ENCODE measurements around the gene ANKRD13B. TPM values are rescaled to one million over a fixed set of nuclear protein-coding genes. Genes with fewer than 3 reads are reported as not detected.

ANKRD13B gene
- polyA plus RNA-seq, 6 donors from 2014 or later = not detected

- Mint-ChIP-seq H3K4me3 (peak within 1 kb of the TSS; percentile 85 to 94 (median 92)), H3K36me3 (no peaks in the 10 kb centered on the region), H3K27me3 (peaks cover 0 to 5% (median 0%) of the 10 kb centered on the region in 3 donors), H3K4me1 (peaks cover 36 to 77% (median 68%) of the 10 kb centered on the region in 3 donors), H3K9me3 (no peaks in the 10 kb centered on the region), H3K27ac (peak within 1 kb of the TSS in 4 of 6 donors; percentile 27 to 88 (median 73))
- ATAC-seq (ENCODE audit: low read depth in 2 of 2) (peak; percentile 78 to 81), DNase-seq (peak; percentile 85)
Measured at GRCh38 chr17:29589524-29590410, 3.2 kb upstream of the ANKRD13B start, which contains the start of gene GIT1. GIT1 (minus strand) TSS chr17:29589648; CDS start chr17:29589378, 270 bp downstream.

GRCh38 chr17:29590411-29591145 is 2.4 kb upstream of the ANKRD13B start:
- Mint-ChIP-seq H3K4me3 (peak overlapping the region; percentile 84 to 94 (median 91)), H3K27me3 (peaks cover 0 to 10% (median 0%) of the 10 kb centered on the region in 3 donors), H3K9me3 (no peaks in the 10 kb centered on the region), H3K27ac (peak overlapping the region in 2 of 6 donors; percentile 26 to 79), H3K4me1 (peaks cover 35 to 69% (median 61%) of the 10 kb centered on the region in 3 donors), H3K36me3 (no peaks in the 10 kb centered on the region)
- DNase-seq = no peak
- ATAC-seq (ENCODE audit: low read depth in 2 of 2) = no peak

- Mint-ChIP-seq H3K9me3 (no peaks in the 10 kb centered on the region), H3K27me3 (peaks cover 0 to 10% (median 0%) of the 10 kb centered on the region in 3 donors), H3K27ac (peak overlapping the region in 1 of 6 donors; percentile 19), H3K4me3 (peak overlapping the region; percentile 84 to 94 (median 88)), H3K36me3 (no peaks in the 10 kb centered on the region), H3K4me1 (peaks cover 35 to 66% (median 55%) of the 10 kb centered on the region in 3 donors)
- DNase-seq = peak; percentile 28
- no peak for ATAC-seq (ENCODE audit: low read depth in 2 of 2)
Measured at GRCh38 chr17:29591146-29591736, 1.7 kb upstream of the ANKRD13B start.

- ATAC-seq (ENCODE audit: low read depth in 2 of 2) (peak; percentile 47 to 49), DNase-seq (peak; percentile 77)
- no peaks in the 10 kb centered on the region for H3K9me3 Mint-ChIP-seq
- H3K4me1 Mint-ChIP-seq = peaks cover 35 to 59% (median 48%) of the 10 kb centered on the region in 3 donors
- H3K36me3 Mint-ChIP-seq = no peaks in the 10 kb centered on the region
- H3K27ac Mint-ChIP-seq = peak overlapping the region in 3 of 6 donors; percentile 38 to 82 (median 41)
- peak overlapping the region; percentile 84 to 94 (median 90) for H3K4me3 Mint-ChIP-seq
- H3K27me3 Mint-ChIP-seq = peaks cover 0 to 10% (median 0%) of the 10 kb centered on the region in 3 donors
Measured at GRCh38 chr17:29591737-29592608, 959 bp upstream of the ANKRD13B start.

GRCh38 chr17:29593591-29594518 is 923 bp downstream of the ANKRD13B start:
- peaks cover 0 to 10% (median 0%) of the 10 kb centered on the region in 3 donors for H3K27me3 Mint-ChIP-seq
- H3K27ac Mint-ChIP-seq = peak overlapping the region in 1 of 6 donors; percentile 33
- H3K4me1 Mint-ChIP-seq = peaks cover 24 to 44% (median 34%) of the 10 kb centered on the region in 3 donors
- peak overlapping the region; percentile 71 to 90 (median 84) for H3K4me3 Mint-ChIP-seq
- ATAC-seq (ENCODE audit: low read depth in 2 of 2) = no peak
- H3K36me3 Mint-ChIP-seq = no peaks in the 10 kb centered on the region
- no peak for DNase-seq
- H3K9me3 Mint-ChIP-seq = no peaks in the 10 kb centered on the region

- no peaks in the 10 kb centered on the region for H3K9me3 Mint-ChIP-seq
- peaks cover 24 to 44% (median 34%) of the 10 kb centered on the region in 3 donors for H3K4me1 Mint-ChIP-seq
- H3K4me3 Mint-ChIP-seq = peak overlapping the region in 7 of 8 donors; percentile 71 to 90 (median 85)
- no peak overlapping the region for H3K27ac Mint-ChIP-seq
- no peaks in the 10 kb centered on the region for H3K36me3 Mint-ChIP-seq
- DNase-seq = no peak
- no peak for ATAC-seq (ENCODE audit: low read depth in 2 of 2)
- H3K27me3 Mint-ChIP-seq = peaks cover 0 to 10% (median 0%) of the 10 kb centered on the region in 3 donors
Measured at GRCh38 chr17:29594519-29595090, 1.7 kb downstream of the ANKRD13B start.

GRCh38 chr17:29595107-29595942 is 2.4 kb downstream of the ANKRD13B start:
- DNase-seq (no peak), ATAC-seq (ENCODE audit: low read depth in 2 of 2) (no peak)
- Mint-ChIP-seq H3K27ac (no peak overlapping the region), H3K27me3 (peaks cover 0 to 10% (median 0%) of the 10 kb centered on the region in 3 donors), H3K4me1 (peaks cover 17 to 36% (median 29%) of the 10 kb centered on the region in 3 donors), H3K36me3 (no peaks in the 10 kb centered on the region), H3K4me3 (peak overlapping the region in 5 of 8 donors; percentile 62 to 90 (median 82)), H3K9me3 (no peaks in the 10 kb centered on the region)

GRCh38 chr17:29595943-29596774 is 3.2 kb downstream of the ANKRD13B start:
- no peak for ATAC-seq (ENCODE audit: low read depth in 2 of 2)

GRCh38 chr17:29596811-29597210 is 3.9 kb downstream of the ANKRD13B start:
- H3K4me1 Mint-ChIP-seq = peaks cover 6 to 22% (median 16%) of the 10 kb centered on the region in 3 donors

More at GRCh38 chr17:29595943-29596774, 3.2 kb downstream of the ANKRD13B start:
- no peak for DNase-seq
- no peak overlapping the region for H3K4me3 Mint-ChIP-seq
- H3K27me3 Mint-ChIP-seq = peaks cover 0 to 10% (median 0%) of the 10 kb centered on the region in 3 donors
- H3K27ac Mint-ChIP-seq = no peak overlapping the region
- no peaks in the 10 kb centered on the region for H3K9me3 Mint-ChIP-seq
- peaks cover 12 to 28% (median 20%) of the 10 kb centered on the region in 3 donors for H3K4me1 Mint-ChIP-seq
- no peaks in the 10 kb centered on the region for H3K36me3 Mint-ChIP-seq

More at GRCh38 chr17:29596811-29597210, 3.9 kb downstream of the ANKRD13B start:
- Mint-ChIP-seq H3K27me3 (peaks cover 0 to 10% (median 0%) of the 10 kb centered on the region in 3 donors), H3K36me3 (no peaks in the 10 kb centered on the region), H3K27ac (no peak overlapping the region), H3K9me3 (no peaks in the 10 kb centered on the region), H3K4me3 (peak overlapping the region in 1 of 8 donors; percentile 41)
- ATAC-seq (ENCODE audit: low read depth in 2 of 2) (no peak), DNase-seq (no peak)
